HPDE6-E6E7 (cell line): Measurements from ENCODE around the gene MAST3.

ENCODE experiments used
- DNase-seq: peaks from one replicate; pipeline ENCODE4 v3.0.0; 2011; ENCODE audit warnings: missing footprints; ENCODE audit errors: extremely low spot score

The MAST3 gene

GRCh38 chr19:18135712-18136584 lies 38.4 kb downstream of the MAST3 start:
- no peak for DNase-seq

DNA sequence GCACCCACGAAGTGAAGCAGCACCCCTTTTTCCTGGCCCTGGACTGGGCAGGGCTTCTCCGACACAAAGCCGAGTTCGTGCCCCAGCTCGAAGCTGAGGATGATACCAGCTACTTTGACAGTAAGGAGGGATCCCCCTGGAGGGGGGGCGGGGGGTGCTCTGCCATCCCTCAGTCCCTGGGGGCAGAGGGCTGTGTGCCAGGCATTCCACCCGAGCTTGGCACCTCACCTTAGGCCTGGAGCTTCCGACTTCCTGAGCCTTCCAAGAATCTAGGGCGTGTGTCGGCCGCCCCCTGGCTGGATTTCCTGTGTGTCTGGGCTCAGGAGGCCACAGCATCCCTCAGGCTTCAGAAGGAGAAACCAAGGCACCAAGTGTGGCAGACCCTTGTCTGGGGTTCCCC lies 39.7 kb downstream of the MAST3 start:
- DNase-seq = no peak

- no peak for DNase-seq
Measured at GRCh38 chr19:18137657-18138339, 40.2 kb downstream of the MAST3 start.

DNA sequence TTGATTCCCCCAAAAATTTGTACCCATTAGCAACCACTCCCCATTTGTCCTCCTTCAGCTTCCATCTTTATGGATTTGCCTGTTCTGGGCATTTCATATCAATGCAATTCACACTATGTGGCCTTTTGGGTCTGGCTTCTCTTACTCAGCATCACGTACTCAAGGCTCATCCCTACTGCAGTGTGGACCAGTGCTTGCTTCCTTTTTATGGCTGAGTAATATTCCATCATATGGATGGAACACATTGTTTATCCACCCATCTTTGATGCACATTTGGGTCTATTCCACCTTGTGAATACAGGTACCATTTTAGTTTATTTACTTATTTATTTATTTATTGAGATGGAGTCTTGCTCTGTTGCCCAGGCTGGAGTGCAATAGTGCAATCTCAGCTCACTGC lies 42.9 kb downstream of the MAST3 start:
- no peak for DNase-seq

GRCh38 chr19:18141031-18141430 lies 43.5 kb downstream of the MAST3 start:
- DNase-seq = no peak

DNA sequence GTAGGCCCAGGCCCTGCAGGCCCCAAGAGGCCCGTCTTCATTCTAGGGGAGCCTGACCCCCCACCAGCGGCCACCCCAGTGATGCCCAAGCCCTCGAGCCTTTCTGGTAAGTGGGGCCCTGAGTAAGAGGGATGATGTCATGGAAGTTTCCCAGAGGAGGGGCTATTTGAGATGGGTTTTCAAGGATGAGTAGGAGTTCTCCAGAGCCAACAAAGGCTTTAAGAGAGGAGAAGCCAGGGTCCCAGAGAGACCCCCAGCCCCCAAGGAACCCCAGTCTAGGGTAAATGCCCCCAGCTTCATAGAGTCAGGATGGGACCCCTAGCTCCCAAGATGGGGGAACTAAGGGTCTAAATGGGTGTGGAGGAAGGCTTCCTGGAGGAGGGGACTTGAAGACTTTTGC lies 46.3 kb downstream of the MAST3 start:
- DNase-seq = no peak

GRCh38 chr19:18144361-18144760 lies 46.8 kb downstream of the MAST3 start:
- no peak for DNase-seq

DNA sequence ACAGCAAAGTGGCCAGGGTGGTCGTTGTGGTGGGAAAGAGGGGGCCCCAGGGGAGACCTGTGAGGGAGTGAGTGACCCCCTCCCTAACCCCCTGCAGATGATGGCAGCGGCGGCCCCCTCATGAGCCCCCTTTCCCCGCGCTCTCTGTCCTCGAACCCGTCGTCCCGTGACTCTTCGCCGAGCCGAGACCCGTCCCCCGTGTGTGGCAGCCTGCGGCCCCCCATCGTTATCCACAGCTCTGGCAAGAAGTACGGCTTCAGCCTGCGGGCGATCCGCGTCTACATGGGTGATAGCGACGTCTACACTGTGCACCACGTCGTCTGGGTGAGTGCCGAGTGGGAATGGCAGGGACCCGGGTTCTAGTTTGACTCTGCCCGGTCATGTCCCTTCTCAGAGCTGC lies 47.3 kb downstream of the MAST3 start:
- DNase-seq = no peak

DNA sequence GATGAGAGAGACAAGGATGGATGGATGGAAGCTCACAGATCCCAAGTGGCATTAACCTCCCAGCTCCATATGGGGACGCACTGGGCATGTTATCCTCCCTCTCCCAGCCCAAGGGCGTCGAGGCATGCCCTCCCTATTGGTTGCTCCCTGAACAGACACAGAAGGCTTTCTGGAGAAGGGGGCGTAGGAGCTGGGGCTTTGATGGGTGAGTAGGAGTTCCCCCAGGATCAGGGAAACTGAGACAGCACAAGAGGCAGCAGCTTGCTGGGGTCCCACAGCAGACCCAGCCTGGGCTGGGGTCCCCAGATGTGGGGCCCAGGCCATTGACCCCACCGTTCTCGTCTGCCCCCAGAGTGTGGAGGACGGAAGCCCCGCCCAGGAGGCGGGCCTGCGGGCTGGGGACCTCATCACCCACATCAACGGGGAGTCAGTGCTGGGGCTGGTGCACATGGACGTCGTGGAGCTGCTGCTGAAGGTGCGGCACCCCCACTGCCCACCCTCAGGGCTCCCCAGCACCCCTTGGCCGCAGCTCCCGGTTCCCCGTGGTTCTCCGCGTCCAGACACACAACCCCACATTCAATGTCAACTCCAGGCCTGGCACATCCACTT lies 47.9 kb downstream of the MAST3 start:
- DNase-seq = no peak

GRCh38 chr19:18147396-18147795 lies 49.8 kb downstream of the MAST3 start:
- no peak for DNase-seq

DNA sequence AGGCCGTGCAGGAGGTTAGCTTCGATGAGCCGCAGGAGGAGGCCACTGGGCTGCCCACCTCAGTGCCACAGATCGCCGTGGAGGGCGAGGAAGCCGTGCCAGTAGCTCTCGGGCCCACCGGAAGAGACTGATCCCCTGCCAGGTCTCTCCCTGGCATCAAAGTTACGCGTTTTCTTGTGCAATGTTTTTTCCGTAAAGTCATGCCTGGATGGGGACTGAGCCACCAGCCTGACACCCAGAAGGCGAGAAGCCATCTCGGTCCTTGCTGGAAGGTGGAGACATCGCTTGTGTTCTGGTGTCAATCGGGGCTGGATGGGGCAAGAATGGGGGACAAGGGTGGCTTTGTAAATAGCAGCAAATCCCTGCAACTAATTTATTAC lies 52.0 kb downstream of the MAST3 start:
- no peak for DNase-seq

DNA sequence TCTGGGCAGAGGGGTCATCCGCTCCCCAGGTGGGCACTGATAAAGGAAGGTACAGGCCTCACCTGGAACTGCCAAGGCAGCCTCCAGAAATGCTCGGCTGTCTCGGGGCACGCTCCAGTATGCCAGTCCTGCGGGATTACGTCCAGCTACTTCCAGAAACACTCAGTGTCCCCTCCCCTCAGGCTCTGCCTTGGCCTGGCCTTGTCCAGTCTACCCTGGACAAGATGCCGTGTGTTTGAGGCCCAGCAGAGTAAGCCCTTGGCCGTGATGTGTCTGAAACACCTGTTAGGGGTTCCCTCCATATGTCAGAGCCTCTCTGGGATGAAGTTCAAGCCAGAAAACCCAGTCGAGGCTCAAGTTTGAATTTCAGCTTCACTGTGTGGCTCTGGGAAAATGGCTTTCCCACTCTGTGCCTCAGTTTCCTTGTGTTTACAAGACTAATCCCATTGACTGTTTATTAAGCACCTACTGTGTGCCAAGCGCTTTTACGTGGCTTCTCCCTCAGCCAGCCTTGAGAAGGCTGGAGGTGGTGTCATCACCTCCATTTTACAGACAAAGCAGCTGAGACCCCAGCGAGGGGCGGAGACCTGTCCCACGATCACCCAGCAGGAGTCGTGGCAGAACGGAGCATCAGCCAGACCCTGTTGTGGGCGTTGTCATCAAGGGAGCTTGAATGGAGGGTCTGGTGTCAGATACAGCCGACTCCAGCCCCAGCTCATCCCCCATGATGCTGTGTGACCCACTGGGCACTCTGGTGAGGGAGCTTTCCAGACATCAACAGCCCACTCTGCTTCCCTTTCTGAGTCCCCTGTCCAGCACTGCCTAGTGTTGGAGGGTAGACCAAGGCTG lies 53.4 kb downstream of the MAST3 start:
- DNase-seq = no peak

GRCh38 chr19:18152442-18152816 lies 54.9 kb downstream of the MAST3 start:
- DNase-seq = peak; percentile 89

- DNase-seq = peak; percentile 98
Measured at GRCh38 chr19:18152817-18153555, 55.4 kb downstream of the MAST3 start, which contains the start of gene PIK3R2. PIK3R2 (plus strand) TSS chr19:18153163; CDS start chr19:18155880, 2,717 bp downstream.

- no peak for DNase-seq
Measured at GRCh38 chr19:18153556-18154134, 56.1 kb downstream of the MAST3 start.

GRCh38 chr19:18155095-18156087 lies 57.8 kb downstream of the MAST3 start:
- no peak for DNase-seq

- DNase-seq = no peak
Measured at GRCh38 chr19:18156268-18156667, 58.7 kb downstream of the MAST3 start.

DNA sequence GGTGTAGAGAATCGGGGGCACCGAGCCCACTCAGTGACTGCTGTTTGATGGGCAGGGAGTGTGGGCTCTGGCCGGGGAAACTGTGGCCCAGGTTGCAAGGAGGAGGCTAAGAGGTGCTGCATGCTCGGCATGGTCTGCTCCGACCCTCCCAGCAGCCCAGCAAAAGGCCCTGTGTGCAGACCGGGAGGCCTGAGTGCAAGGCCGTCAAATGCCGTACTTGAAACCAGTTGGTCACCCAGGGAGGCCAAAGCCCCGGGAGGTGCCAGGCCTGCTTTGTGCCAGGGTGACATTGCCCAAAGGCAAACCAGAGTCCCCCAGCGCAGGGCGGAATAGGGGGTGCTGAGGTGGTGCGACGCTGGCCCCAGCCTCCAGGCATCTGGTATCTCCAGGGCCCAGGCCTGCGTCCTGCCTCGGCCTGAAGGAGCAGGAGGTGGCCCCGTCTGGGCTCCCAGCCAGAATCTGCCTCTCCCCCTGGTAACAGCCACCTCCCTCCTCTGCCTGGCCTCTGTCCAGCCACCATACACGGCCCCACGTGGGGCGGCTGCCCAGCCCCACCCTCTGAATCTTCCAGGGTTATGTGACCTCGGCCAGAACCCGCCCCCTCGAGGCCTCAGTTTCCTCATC lies 59.4 kb downstream of the MAST3 start:
- DNase-seq = peak; percentile 87

DNA sequence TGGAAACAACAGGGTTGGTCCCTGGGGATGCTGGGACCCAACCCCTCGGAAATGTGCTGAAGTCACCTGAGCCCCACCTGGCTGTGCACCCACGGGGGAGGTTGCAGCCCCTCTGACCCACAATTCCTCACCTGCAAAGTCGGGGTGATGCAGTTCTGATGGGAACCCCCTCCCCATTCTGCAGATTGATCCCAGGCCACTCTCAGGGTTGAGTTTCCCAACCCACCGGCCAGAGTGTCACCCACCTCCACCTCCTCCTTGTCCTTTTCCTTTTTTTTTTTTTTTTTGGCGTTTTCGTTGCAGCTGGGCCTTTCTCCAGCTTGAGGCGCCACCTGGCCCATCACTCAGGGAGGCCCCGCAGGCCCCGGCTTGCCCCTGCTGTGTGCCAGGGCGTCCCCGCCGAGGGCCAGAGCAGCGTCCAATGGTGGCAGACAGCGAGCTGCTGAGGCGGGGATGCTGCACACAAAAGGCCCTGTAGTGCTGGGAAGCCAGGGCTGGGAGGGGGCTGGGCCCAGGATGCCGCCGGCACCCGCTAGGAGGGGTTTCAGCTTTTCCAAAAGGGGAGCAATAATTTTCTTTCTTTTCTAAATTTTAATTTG lies 60.0 kb downstream of the MAST3 start:
- peak; percentile 92 for DNase-seq
